ENCODE measurements around the gene NDUFAF5.
"Not testable (repeated sequence)": the region's sequence is repeated elsewhere in the genome, so short reads cannot be mapped to it uniquely, and the experiment has no call there.

NDUFAF5 gene

DNA sequence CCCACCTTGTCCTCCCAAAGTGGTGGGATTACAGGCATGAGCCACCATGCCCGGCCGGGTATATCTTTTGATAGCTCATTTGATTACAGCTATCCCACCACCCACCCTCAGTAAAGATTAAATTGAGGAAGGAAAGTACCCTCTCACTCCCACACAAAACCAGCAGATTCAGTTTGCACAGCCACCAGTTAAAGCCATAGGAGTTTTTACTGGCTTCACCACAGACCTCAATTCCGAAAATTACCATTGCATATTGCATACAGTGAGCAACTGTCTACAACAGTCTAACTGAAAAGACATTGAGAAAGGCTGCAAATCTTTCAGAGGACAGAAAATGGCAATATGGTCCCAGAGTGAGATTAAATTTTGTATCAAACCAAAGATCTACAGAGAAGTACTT, 35.0 kb upstream of the NDUFAF5 start:
- no peak for DNase-seq (ENCODE audit: insufficient read length, low spot score)
- TF ChIP-seq POLR2AphosphoS5 (IDR thresholded peaks at IDR 0.05; ENCODE audit: low read depth, low read length) (no peak), TAF1 (IDR thresholded peaks at IDR 0.05; ENCODE audit: low read depth, low read length) (no peak), POLR2A (IDR thresholded peaks at IDR 0.05; ENCODE audit: low read depth, low read length) (no peak), POU2F2 (IDR thresholded peaks at IDR 0.05; ENCODE audit: low read depth, low read length) (no peak), PAX5 (IDR thresholded peaks at IDR 0.05; ENCODE audit: insufficient read depth, low read length, severe bottlenecking) (no peak), SPI1 (IDR thresholded peaks at IDR 0.05; ENCODE audit: low read depth, low read length) (no peak)
- FAIRE-seq, result no peak

DNA sequence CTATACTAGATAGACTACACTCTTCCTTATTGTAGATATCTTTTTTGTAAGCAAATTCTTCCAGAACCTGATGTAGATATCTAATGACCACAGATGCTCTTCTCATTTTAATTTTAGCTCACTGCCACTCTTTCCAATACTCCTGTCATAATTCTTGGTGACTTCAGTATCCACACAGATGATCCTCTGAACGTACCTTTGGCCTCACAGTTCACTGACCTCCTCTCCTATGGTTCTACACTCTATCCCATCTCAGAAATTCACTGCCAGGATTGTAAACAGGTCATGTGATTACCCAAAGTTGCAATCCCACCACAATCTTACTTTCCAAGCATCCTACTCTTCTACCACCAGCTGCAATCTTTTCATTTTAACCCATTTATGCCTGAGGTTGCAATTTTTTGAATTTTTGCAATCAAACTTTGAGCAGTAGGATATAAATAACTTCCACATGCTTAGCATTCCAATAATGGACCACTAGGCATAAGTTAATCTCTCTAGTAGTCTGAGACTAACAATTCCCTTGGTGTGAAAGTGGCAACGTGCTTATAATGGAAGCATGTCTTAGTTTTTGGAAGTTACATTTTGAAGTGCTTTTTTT, 31.3 kb upstream of the NDUFAF5 start:
- no peak for DNase-seq (ENCODE audit: insufficient read length, low spot score)
- TF ChIP-seq POLR2A (IDR thresholded peaks at IDR 0.05; ENCODE audit: low read depth, low read length), result no peak
- no peak for TF ChIP-seq PAX5 (IDR thresholded peaks at IDR 0.05; ENCODE audit: insufficient read depth, low read length, severe bottlenecking)
- TF ChIP-seq POLR2AphosphoS5 (IDR thresholded peaks at IDR 0.05; ENCODE audit: low read depth, low read length), result no peak
- TF ChIP-seq POU2F2 (IDR thresholded peaks at IDR 0.05; ENCODE audit: low read depth, low read length), result no peak
- TF ChIP-seq SPI1 (IDR thresholded peaks at IDR 0.05; ENCODE audit: low read depth, low read length), result no peak
- TF ChIP-seq TAF1 (IDR thresholded peaks at IDR 0.05; ENCODE audit: low read depth, low read length), result no peak
- no peak for FAIRE-seq

DNA sequence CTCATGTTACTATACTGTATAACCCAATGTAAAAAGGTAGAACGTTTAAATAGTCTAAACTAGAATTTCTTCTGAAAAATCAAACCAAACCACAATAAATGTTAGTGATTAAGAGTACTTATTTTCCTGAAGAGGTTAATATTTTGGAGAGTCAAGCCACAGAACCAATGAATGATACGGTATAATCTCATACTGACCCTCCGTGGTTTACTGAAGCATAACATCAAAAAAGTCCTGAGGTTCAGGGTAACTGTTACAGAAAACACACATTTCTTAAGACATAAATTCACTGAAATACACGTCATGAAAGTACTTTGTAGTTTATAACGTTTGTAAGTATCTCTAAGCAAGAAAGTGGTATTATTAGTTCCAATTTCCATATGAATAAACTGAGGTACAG, 29.0 kb upstream of the NDUFAF5 start:
- FAIRE-seq (peak; percentile 31), DNase-seq (ENCODE audit: insufficient read length, low spot score) (no peak)
- no peak for TF ChIP-seq POU2F2 (IDR thresholded peaks at IDR 0.05; ENCODE audit: low read depth, low read length)
- no peak for TF ChIP-seq SPI1 (IDR thresholded peaks at IDR 0.05; ENCODE audit: low read depth, low read length)
- no peak for TF ChIP-seq POLR2A (IDR thresholded peaks at IDR 0.05; ENCODE audit: low read depth, low read length)
- TF ChIP-seq TAF1 (IDR thresholded peaks at IDR 0.05; ENCODE audit: low read depth, low read length), result no peak
- TF ChIP-seq POLR2AphosphoS5 (IDR thresholded peaks at IDR 0.05; ENCODE audit: low read depth, low read length), result no peak
- TF ChIP-seq PAX5 (IDR thresholded peaks at IDR 0.05; ENCODE audit: insufficient read depth, low read length, severe bottlenecking), result no peak

DNA sequence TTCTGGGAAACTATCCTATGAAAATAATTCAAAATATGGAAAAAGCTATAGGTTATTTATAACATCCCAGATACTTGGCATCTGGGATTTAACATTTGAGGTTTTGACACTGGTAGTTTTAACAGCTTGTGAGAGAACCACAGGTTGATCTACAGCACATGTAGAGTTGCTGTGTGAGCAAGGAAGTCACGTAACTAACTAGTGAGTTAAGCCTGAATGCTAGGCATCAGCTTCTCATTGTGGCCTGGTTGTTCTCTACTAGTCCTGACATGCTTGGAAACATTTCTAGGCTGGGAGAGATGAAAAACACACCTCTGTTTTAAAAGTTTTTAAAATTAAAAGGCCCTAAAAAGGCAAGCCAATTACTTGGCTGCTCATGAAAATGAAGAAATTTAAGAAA, 28.3 kb upstream of the NDUFAF5 start:
- no peak for TF ChIP-seq TAF1 (IDR thresholded peaks at IDR 0.05; ENCODE audit: low read depth, low read length)
- no peak for TF ChIP-seq POLR2A (IDR thresholded peaks at IDR 0.05; ENCODE audit: low read depth, low read length)
- no peak for TF ChIP-seq PAX5 (IDR thresholded peaks at IDR 0.05; ENCODE audit: insufficient read depth, low read length, severe bottlenecking)
- TF ChIP-seq SPI1 (IDR thresholded peaks at IDR 0.05; ENCODE audit: low read depth, low read length), result no peak
- no peak for DNase-seq (ENCODE audit: insufficient read length, low spot score)
- FAIRE-seq, result peak; percentile 63

DNA sequence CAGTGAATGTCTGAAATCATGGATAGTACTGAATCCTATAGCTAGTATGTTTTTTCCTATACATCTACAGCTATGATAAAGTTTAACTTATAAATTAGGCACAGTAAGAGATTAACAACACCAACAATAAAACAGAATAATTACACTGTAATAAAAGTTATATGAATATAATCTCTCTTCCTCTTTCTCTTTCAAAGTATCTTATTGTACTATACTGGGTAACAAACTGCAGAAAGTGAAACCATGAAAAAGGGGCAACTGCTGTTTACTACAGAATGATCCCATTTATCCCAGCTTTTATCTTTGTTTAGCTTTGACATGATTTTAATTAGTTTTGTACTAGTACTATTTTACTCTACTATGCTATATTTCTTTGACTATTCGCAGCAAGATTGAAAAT, 25.9 kb upstream of the NDUFAF5 start:
- TF ChIP-seq POU2F2 (IDR thresholded peaks at IDR 0.05; ENCODE audit: low read depth, low read length) (no peak), PAX5 (IDR thresholded peaks at IDR 0.05; ENCODE audit: insufficient read depth, low read length, severe bottlenecking) (no peak), POLR2A (IDR thresholded peaks at IDR 0.05; ENCODE audit: low read depth, low read length) (no peak), TAF1 (IDR thresholded peaks at IDR 0.05; ENCODE audit: low read depth, low read length) (no peak), SPI1 (IDR thresholded peaks at IDR 0.05; ENCODE audit: low read depth, low read length) (no peak), POLR2AphosphoS5 (IDR thresholded peaks at IDR 0.05; ENCODE audit: low read depth, low read length) (no peak)
- no peak for FAIRE-seq
- DNase-seq (ENCODE audit: insufficient read length, low spot score), result no peak

DNA sequence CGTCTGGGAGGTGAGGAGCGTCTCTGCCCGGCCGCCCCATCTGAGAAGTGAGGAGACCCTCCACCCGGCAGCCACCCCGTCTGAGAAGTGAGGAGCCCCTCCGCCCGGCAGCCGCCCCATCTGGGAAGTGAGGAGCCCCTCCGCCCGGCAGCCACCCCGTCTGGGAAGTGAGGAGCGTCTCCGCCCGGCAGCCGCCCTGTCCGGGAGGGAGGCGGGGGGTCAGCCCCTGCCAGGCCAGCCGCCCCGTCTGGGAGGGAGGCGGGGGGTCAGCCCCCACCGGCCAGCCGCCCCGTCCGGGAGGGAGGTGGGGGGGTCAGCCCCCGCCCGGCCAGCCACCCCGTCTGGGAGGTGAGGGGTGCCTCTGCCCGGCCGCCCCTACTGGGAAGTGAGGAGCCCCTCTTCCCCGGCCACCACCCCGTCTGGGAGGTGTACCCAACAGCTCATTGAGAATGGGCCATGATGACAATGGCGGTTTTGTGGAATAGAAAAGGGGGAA, 24.3 kb upstream of the NDUFAF5 start:
- DNase-seq (ENCODE audit: insufficient read length, low spot score); FAIRE-seq: not testable (repeated sequence)

DNA sequence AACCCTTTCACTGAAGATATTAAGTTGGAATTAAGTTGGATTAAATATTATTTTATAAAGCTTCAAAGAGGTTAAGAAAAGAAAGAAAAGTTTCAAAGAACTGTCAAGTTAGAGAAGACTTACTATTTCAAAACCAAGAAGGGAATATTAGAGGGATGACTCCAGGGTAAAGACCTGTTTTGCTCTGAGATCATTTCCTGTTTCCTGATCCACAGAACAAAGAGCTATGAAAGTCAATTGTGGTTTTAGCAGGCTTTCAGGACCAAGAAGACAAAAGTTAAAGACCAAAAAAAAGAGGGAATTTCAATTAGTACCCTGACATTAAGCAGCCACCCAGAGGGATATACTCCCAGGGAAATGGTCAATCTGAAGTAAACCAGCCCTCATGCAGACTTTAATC, 19.5 kb upstream of the NDUFAF5 start:
- FAIRE-seq (no peak), DNase-seq (ENCODE audit: insufficient read length, low spot score) (no peak)
- TF ChIP-seq TAF1 (IDR thresholded peaks at IDR 0.05; ENCODE audit: low read depth, low read length), result no peak
- TF ChIP-seq POLR2AphosphoS5 (IDR thresholded peaks at IDR 0.05; ENCODE audit: low read depth, low read length), result no peak
- TF ChIP-seq SPI1 (IDR thresholded peaks at IDR 0.05; ENCODE audit: low read depth, low read length), result no peak
- no peak for TF ChIP-seq POU2F2 (IDR thresholded peaks at IDR 0.05; ENCODE audit: low read depth, low read length)
- TF ChIP-seq POLR2A (IDR thresholded peaks at IDR 0.05; ENCODE audit: low read depth, low read length), result no peak
- no peak for TF ChIP-seq PAX5 (IDR thresholded peaks at IDR 0.05; ENCODE audit: insufficient read depth, low read length, severe bottlenecking)

DNA sequence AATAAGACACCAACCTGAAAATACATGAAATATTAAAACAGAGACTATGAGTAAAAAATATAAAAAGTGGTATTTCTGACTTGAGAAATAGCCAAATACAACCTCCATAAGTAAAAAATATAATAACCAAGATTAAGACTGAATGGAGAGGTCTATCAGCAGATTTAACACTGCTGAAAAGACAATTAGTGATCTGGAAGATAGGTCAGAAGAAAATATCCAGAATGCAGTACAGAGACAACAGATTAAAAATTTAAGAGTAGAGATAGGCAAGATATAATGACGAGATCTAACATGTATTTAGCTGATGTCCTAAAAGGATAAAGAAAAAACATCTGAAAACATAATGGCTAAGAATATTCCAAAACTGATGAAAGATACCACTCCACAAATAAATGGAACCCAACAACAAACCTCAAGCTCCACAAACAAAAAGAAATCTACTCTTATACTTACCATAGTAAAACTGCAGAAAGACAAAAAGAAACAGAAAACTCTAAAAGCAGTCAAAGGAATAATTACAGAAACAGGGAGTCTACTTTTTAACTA, 18.9 kb upstream of the NDUFAF5 start:
- no peak for FAIRE-seq
- DNase-seq (ENCODE audit: insufficient read length, low spot score), result no peak

DNA sequence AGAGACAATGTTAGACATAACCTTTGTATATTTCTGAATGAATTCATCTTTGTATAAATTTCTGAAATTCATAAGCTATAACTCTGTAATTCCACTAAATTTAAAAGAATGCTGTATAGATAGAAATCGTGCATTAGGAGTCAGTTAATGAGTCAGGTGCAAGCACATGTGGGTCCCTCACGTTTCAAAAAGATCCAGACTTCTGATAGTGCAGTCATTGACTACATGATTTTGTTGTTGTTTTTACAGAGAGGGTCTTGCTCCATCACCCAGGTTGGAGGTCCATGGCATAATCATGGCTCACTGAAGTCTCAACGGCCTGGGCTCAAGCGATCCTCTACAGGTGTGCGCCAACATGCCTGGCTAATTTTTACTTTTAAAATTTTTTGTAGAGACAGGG, 14.7 kb upstream of the NDUFAF5 start:
- DNase-seq (ENCODE audit: insufficient read length, low spot score) (no peak), FAIRE-seq (no peak)
- no peak for TF ChIP-seq SPI1 (IDR thresholded peaks at IDR 0.05; ENCODE audit: low read depth, low read length)

More for the DNA sequence above, 18.9 kb upstream of the NDUFAF5 start:
- no peak for TF ChIP-seq PAX5 (IDR thresholded peaks at IDR 0.05; ENCODE audit: insufficient read depth, low read length, severe bottlenecking)
- no peak for TF ChIP-seq POLR2A (IDR thresholded peaks at IDR 0.05; ENCODE audit: low read depth, low read length)
- TF ChIP-seq POLR2AphosphoS5 (IDR thresholded peaks at IDR 0.05; ENCODE audit: low read depth, low read length), result no peak
- TF ChIP-seq SPI1 (IDR thresholded peaks at IDR 0.05; ENCODE audit: low read depth, low read length), result no peak
- TF ChIP-seq POU2F2 (IDR thresholded peaks at IDR 0.05; ENCODE audit: low read depth, low read length), result no peak
- no peak for TF ChIP-seq TAF1 (IDR thresholded peaks at IDR 0.05; ENCODE audit: low read depth, low read length)

DNA sequence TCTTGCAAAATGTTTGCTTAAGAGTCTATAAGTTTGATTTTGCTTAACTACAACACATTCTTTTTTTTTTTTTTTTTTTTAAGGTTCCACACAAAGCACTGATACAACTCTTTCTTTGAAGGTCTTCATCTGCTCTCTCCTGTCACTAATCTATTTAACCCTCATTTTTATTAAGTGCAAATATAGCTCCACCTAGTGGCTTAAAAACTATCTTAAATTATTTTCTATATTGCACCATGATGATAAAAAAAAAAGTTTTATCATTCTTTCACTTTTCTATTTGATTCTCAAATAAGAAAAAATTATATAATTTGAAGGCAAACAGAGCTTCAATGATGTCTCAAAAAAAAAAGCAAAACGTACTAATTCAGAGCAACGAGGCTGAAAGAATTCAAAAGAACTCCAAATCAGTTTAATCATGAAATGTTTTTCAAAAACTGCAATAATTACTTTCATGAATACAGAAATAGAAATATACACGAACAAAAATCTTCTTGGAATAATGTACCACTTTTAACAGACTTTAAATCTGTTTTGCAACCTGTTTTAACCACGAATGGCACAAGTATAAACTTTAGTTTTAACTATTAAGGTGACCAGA, 12.9 kb upstream of the NDUFAF5 start:
- no peak for FAIRE-seq
- no peak for DNase-seq (ENCODE audit: insufficient read length, low spot score)
- no peak for TF ChIP-seq POU2F2 (IDR thresholded peaks at IDR 0.05; ENCODE audit: low read depth, low read length)
- TF ChIP-seq POLR2A (IDR thresholded peaks at IDR 0.05; ENCODE audit: low read depth, low read length), result no peak
- TF ChIP-seq POLR2AphosphoS5 (IDR thresholded peaks at IDR 0.05; ENCODE audit: low read depth, low read length), result no peak
- TF ChIP-seq PAX5 (IDR thresholded peaks at IDR 0.05; ENCODE audit: insufficient read depth, low read length, severe bottlenecking), result no peak
- TF ChIP-seq SPI1 (IDR thresholded peaks at IDR 0.05; ENCODE audit: low read depth, low read length), result no peak
- no peak for TF ChIP-seq TAF1 (IDR thresholded peaks at IDR 0.05; ENCODE audit: low read depth, low read length)

Measured in GM12891 (cell line).